ENCODE data around the gene GAB4.

The GAB4 gene

DNA sequence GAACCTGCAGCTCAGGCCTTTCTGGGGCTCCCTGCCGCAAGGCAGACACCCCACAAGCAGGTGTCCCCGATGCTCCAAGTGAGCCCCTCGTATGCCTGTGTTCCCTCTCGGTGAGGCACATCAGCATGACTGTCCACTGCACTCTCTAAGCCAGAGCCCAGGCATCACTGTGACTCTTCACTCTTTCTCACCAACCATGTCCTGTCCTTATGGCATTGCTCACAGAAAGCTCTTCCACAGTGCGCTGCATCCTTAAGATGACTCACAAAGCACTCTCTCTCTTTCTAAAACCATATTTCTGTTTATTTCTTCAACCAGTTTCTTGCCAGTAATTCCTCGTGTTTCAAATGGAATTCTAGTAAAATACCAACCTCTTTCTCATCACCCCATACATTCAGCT is 18.1 kb downstream of the GAB4 start:
- TF ChIP-seq, protein P1, sequence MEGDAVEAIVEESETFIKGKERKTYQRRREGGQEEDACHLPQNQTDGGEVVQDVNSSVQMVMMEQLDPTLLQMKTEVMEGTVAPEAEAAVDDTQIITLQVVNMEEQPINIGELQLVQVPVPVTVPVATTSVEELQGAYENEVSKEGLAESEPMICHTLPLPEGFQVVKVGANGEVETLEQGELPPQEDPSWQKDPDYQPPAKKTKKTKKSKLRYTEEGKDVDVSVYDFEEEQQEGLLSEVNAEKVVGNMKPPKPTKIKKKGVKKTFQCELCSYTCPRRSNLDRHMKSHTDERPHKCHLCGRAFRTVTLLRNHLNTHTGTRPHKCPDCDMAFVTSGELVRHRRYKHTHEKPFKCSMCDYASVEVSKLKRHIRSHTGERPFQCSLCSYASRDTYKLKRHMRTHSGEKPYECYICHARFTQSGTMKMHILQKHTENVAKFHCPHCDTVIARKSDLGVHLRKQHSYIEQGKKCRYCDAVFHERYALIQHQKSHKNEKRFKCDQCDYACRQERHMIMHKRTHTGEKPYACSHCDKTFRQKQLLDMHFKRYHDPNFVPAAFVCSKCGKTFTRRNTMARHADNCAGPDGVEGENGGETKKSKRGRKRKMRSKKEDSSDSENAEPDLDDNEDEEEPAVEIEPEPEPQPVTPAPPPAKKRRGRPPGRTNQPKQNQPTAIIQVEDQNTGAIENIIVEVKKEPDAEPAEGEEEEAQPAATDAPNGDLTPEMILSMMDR (conservative IDR thresholded peaks at IDR 0.05; ENCODE audit: low read depth, low read length) = no peak
- no peak for DNase-seq (ENCODE audit: low read depth)
- H3K4me3 ChIP-seq (ENCODE audit: low read length) = no peak overlapping the region

DNA sequence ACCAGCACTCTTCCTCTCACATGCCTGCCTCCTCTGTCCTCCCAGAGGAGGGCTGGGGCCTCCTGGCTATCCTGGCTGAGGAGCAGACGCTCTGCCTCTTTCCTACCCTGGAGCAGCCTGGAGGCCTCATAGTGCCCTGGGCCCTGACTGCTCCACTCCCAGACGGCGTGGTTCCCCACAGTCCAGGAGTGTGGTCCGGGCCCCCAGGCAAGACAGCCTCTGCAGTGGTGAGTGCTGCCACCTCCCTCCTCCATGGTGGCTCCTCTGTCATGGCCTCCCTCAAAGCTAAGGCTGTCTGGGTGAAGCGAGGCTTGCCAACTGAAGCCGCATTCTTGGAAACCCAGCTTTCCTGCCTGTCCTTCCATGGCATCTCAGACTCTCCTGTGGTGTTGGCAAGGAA is 19.8 kb downstream of the GAB4 start:
- H3K4me3 ChIP-seq (ENCODE audit: low read length) = no peak overlapping the region
- TF ChIP-seq, protein P1 (conservative IDR thresholded peaks at IDR 0.05; ENCODE audit: low read depth, low read length) = no peak
- DNase-seq (ENCODE audit: low read depth) = no peak

DNA sequence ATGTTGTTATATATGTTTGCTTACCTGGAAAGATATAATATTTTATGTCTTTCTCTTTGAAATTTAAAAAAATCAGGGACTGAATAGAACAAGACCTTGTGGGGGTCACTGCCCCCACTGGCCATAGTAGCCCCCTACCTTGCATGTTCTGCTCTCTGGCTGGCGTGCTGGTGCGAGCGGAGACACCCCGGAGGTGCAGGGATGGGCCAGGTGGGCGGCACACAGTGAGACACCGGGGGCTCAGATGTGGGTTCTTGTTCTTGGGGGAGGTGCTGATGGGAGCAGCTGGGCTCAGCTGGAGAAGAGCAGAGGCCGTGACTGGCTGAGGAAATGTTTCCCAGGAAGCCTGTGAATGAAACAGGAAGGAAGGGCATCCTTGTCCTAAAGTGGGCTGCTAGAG is 20.2 kb downstream of the GAB4 start:
- DNase-seq (ENCODE audit: low read depth) = no peak
- H3K4me3 ChIP-seq (ENCODE audit: low read length) = no peak overlapping the region
- TF ChIP-seq, protein P1 (conservative IDR thresholded peaks at IDR 0.05; ENCODE audit: low read depth, low read length) = no peak

DNA sequence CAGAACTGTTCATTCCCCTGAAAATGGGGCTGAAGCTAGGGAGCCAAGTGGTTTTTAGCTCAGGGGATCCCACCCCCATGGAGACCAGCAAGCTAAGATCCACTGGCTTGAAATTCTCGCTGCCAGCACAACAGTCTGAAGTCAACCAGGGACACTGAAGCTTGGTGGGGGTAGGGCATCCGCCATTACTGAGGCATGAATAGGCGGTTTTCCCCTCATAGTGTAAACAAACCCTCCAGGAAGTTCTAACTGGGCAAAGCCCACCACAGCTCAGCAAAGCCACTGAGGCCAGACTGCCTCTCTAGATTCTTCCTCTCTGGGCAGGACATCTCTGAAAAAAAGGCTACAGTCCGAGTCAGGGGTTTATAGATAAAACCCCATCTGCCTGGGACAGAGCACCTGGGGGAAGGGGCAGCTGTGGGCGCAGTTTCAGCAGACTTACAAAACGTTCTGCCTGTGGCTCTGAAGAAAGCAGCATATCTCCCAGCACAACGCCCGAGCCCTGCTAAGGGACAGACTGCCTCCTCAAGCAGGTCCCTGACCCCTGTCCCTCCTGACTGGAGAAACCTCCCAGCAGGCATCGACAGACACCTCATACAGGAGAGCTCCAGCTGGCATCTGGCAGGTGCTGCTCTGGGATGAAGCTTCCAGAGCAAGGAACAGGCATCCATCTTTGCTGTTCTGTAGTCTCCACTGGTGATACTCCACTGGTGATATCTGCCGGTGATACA is 32.7 kb downstream of the GAB4 start:
- TF ChIP-seq, protein P1 (conservative IDR thresholded peaks at IDR 0.05; ENCODE audit: low read depth, low read length) = no peak
- no peak overlapping the region for H3K4me3 ChIP-seq (ENCODE audit: low read length)
- DNase-seq (ENCODE audit: low read depth) = no peak

DNA sequence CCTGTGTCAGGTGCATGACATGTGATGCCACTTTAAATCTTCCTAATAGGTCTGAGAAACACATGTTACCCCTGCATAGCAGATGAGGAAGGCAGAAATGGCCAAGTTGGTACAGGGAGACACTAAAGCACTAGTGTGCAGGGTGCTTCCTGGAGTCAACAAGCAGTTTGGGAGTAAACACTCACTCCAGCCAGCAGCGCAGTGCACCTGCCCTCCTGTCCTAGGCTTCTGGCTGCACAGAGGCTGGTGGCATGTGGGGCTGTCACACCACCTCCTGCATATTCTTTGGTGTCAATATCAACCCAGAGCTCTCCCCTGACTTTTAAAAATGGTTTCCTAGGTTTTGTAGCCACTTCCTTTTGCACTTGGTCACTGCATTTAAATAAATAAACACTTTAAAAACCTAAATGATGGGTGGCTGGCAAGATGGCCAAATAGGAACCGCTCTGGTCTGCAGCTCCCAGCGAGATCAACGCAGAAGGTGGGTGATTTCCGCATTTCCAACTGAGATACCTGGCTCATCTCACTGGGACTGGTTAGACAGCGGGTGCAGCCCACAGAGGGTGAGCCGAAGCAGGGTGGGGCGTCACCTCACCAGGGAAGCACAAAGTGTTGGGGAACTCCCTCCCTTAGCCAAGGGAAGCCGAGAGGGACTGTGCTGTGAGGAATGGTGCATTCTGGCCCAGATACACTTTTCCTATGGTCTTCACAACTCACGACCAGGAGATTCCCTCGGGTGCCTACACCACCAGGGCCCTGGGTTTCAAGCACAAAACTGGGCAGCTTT is 33.5 kb downstream of the GAB4 start:
- TF ChIP-seq, protein P1 (conservative IDR thresholded peaks at IDR 0.05; ENCODE audit: low read depth, low read length) = no peak
- H3K4me3 ChIP-seq (ENCODE audit: low read length) = no peak overlapping the region
- no peak for DNase-seq (ENCODE audit: low read depth)

DNA sequence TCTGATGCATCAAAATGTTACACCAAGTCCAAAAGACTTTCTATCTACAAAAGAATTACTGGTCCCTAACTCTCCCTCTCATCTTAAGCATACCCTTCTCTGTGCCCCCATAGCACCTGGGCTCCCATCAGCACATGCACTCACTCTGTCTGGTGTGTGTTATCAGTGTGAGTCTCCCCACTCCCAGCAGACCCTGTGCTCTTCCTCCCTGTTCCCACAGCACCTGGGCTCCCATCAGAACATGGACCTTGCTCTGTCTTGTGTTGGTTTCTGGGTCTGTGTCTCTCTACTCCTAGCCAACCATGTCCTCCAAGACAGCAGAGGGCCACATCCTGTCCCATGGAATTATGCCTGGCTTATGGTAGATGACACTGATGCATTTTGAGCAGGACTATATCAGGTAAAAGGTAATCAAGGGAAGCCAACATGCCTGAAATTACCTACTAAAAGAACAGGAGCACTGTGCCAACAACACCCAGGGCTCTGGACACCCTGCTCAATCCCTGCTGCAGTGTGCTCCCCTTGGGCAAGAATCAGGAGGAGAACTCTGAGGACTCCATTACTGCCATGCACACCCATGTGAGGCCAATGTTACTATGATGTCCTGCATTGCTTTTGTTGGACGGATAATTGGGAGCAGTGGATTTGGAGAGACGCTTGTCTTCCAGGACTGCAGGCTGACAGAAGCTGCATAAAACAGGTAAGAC is 34.3 kb downstream of the GAB4 start:
- no peak for DNase-seq (ENCODE audit: low read depth)
- TF ChIP-seq, protein P1 (conservative IDR thresholded peaks at IDR 0.05; ENCODE audit: low read depth, low read length) = no peak
- H3K4me3 ChIP-seq (ENCODE audit: low read length) = no peak overlapping the region

All from retinal pigment epithelial cell (primary cell).